BLaER1 (cell line): ENCODE results near the gene EXOC2.

Source experiments
- H3K27ac ChIP-seq: shearing (Covaris generic); formaldehyde crosslinking; 2 replicates; pipeline ENCODE4 v1.8.1; 2022
- H3K27me3 ChIP-seq: shearing (Covaris generic); formaldehyde crosslinking; 2 replicates; pipeline ENCODE4 v1.8.1; 2022
- H3K36me3 ChIP-seq: shearing (Covaris generic); formaldehyde crosslinking; 2 replicates; pipeline ENCODE4 v1.8.1; 2022
- H3K4me1 ChIP-seq: shearing (Covaris generic); formaldehyde crosslinking; 2 replicates; pipeline ENCODE4 v1.8.1; 2022
- H3K4me2 ChIP-seq: shearing (Covaris generic); formaldehyde crosslinking; 2 replicates; pipeline ENCODE4 v1.8.1; 2022
- H3K4me3 ChIP-seq: shearing (Covaris generic); formaldehyde crosslinking; 2 replicates; pipeline ENCODE4 v1.8.1; 2022
- H3K9ac ChIP-seq: shearing (Covaris generic); formaldehyde crosslinking; 2 replicates; pipeline ENCODE4 v1.8.1; 2022
- H3K9me3 ChIP-seq: shearing (Covaris generic); formaldehyde crosslinking; 2 replicates; pipeline ENCODE4 v1.8.1; 2022
- H4K20me1 ChIP-seq: shearing (Covaris generic); formaldehyde crosslinking; 2 replicates; pipeline ENCODE4 v1.8.1; 2022
- Cebpa-rat ChIP-seq: shearing (Covaris generic); IDR thresholded peaks from 2 replicates; pipeline ENCODE4 v1.8.1; 2022

Gene EXOC2

DNA sequence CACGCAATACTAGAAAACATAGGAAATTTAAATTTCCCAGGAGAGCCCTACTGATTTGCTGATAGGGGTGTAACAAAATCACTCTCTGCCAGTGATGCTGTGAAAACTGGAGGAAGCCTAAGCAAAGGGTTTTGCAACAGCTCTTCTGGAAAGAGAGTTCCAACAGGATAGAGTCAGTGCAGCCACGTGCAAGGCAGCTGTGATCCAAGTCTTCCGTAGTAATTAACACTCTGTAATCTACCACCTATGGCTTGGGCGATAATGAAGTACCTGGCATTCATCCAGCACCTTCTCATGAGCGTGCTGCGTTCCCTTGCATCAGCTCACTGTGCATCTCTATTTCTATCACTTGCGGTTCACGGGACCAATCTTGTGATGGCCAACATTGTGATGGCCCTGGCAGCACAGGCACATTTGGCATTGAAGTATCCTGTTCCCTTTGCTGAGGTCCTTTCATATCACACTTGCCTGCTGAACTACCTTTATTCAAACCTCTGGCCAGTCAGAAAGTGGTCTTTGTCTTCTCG is 253.2 kb downstream of the EXOC2 start:
- H3K9me3 ChIP-seq, result no peaks in the 10 kb centered on the region
- TF ChIP-seq Cebpa-rat, result no peak
- no peak overlapping the region for H3K4me3 ChIP-seq
- no peaks in the 10 kb centered on the region for H3K27me3 ChIP-seq
- no peak overlapping the region for H3K27ac ChIP-seq
- H3K36me3 ChIP-seq, result no peaks in the 10 kb centered on the region
- peaks cover 20% of the 10 kb centered on the region for H3K4me1 ChIP-seq
- H3K4me2 ChIP-seq, result no peak overlapping the region
- H4K20me1 ChIP-seq, result no peaks in the 10 kb centered on the region
- H3K9ac ChIP-seq, result no peak overlapping the region

DNA sequence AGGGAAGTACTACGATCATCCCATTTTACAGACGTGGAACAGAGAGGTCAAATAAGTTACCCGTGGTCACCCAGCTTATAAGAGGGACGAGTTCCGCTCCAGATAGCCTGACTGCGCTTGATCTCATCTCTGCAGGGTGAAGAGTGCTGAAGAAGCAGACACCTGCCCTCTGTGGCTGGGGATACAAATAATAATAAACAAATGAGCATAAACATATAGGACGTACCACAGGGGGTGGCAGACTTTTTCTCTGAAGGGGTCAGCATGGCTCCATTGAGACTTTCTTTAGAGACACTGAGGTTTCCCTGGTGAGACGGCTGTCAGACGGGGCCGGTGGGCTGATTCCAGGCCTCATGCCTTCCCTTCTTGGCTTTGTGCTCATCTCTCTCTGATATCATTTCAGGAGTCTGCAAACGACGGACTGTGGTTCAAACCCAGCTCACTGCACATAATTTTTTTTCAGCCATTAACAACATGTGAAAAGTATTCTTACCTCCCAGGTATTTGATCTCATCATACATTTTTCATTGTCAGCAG is 254.2 kb downstream of the EXOC2 start:
- no peak overlapping the region for H3K4me3 ChIP-seq
- no peak overlapping the region for H3K27ac ChIP-seq
- no peak for TF ChIP-seq Cebpa-rat
- no peaks in the 10 kb centered on the region for H3K36me3 ChIP-seq
- no peaks in the 10 kb centered on the region for H4K20me1 ChIP-seq
- peaks cover 19% of the 10 kb centered on the region for H3K4me1 ChIP-seq
- no peak overlapping the region for H3K9ac ChIP-seq
- no peaks in the 10 kb centered on the region for H3K27me3 ChIP-seq
- H3K9me3 ChIP-seq, result no peaks in the 10 kb centered on the region
- no peak overlapping the region for H3K4me2 ChIP-seq

DNA sequence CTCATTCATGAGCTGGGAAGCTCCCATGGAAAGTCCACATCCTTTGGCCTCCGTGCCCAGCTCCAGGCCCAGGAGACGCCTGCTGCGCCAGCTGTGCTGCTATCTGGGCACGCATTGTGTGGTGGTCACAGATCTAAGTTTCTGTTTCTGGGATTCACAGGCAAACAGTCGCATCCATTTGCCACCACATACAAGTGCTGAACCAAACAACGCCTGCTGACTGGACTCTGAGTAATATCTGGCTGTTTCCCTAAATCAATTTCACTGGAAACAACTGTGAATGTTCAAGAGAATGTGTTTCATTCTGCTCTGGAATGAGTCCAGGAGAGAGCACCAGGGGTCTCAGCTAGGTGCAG is 255.9 kb downstream of the EXOC2 start:
- no peak overlapping the region for H3K9ac ChIP-seq
- no peaks in the 10 kb centered on the region for H4K20me1 ChIP-seq
- H3K27ac ChIP-seq, result no peak overlapping the region
- no peaks in the 10 kb centered on the region for H3K27me3 ChIP-seq
- no peaks in the 10 kb centered on the region for H3K36me3 ChIP-seq
- no peak for TF ChIP-seq Cebpa-rat
- H3K4me1 ChIP-seq, result peaks cover 17% of the 10 kb centered on the region
- H3K4me2 ChIP-seq, result no peak overlapping the region
- H3K9me3 ChIP-seq, result no peaks in the 10 kb centered on the region
- H3K4me3 ChIP-seq, result no peak overlapping the region

DNA sequence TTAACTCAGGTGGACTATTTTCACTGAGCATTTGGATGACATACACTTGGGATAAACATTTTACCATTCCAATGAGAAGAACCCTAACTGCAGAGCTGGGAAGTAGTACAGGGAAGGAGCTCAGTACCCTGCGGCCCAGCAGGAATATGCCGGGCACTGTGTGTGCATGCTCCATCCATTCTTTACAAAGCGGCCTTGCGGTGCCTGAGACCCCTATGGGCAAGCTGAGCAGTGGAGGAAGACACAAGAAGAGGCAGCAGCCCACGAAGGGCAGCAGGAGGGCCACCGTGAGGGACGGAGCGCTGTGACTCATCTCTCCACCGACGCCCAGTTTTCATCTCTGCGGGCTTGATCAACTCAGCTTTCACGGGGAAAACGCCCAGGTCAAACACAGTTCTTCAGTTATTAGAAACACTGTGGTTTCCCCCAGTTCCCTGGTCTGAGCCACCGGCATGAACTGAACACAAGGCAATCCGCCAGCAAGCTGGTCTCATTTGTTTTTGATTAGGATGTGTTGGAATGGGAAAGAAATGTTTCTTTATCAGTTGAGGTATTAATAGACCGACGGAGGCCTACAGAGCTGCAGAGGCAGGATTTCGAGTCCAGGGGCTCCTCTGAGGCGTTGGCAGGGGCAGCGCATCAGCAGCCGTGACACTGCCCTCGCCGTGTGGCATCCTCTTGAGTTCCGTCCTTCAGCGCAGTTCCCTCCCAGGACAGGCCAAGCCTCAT is 256.5 kb downstream of the EXOC2 start:
- no peak overlapping the region for H3K27ac ChIP-seq
- H3K27me3 ChIP-seq, result no peaks in the 10 kb centered on the region
- H3K4me2 ChIP-seq, result no peak overlapping the region
- no peak overlapping the region for H3K9ac ChIP-seq
- no peaks in the 10 kb centered on the region for H3K36me3 ChIP-seq
- no peaks in the 10 kb centered on the region for H4K20me1 ChIP-seq
- H3K4me3 ChIP-seq, result no peak overlapping the region
- peaks cover 22% of the 10 kb centered on the region for H3K4me1 ChIP-seq
- no peaks in the 10 kb centered on the region for H3K9me3 ChIP-seq
- no peak for TF ChIP-seq Cebpa-rat

DNA sequence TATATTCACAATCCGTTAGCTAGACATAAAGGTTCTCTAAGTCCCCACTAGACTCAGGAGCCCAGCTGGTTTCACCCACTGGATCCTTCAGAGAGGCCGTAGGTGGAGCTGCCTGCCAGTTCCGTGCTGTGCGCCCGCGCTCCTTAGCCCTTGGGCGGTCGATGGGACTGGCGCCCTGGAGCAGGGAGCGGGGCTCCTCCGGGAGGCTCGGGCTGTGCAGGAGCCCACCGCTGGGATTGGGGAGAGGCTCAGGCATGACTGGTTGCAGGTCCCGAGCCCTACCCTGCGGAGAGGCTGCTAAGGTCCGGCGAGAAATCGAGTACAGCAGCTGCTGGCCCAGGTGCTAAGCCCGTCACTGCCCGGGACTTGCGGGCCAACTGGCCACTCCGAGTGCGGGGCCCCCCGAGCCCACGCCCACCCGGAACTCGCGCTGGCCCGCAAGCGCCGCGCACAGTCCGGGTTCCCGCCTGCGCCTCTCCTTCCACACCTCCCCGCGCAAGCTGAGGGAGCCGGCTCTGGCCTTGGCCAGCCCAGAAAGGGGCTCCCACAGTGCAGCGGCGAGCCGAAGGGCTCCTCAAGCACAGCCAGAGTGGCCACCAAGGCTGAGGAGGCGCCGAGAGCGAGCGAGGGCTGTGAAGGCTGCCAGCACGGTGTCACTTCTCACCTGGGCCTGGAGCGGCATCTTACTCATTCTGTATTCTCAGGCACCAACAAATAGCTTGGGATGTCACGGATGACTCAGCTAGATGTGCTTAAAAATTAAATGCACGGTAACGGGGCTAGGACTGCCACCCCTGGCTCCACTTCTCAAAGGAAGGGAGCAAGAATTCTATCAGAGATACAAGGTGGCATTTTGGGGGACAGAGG is 257.3 kb downstream of the EXOC2 start:
- no peak for TF ChIP-seq Cebpa-rat
- Histone ChIP-seq H3K9ac (no peak overlapping the region), H3K9me3 (no peaks in the 10 kb centered on the region), H3K4me3 (no peak overlapping the region), H3K27ac (no peak overlapping the region), H3K4me1 (peaks cover 26% of the 10 kb centered on the region), H3K36me3 (no peaks in the 10 kb centered on the region), H3K27me3 (no peaks in the 10 kb centered on the region), H4K20me1 (no peaks in the 10 kb centered on the region), H3K4me2 (0 out of 2 replicates have a peak overlapping the region, but pooled peaks have one; percentile 50)
